Suprapubic skin (tissue), 4 donors: Measurements from ENCODE around the gene ZNHIT2. TPM values are rescaled to one million over a fixed set of nuclear protein-coding genes. Genes with fewer than 3 reads are reported as not detected.

Source experiments
- DNase-seq, 2 donors: peaks; one replicate each; pipeline ENCODE4 v3.0.0-alpha.2; 2019; ENCODE audit warnings: low spot score in 2 of 2
- H3K27ac ChIP-seq: fragments of 200-600 bp; sonication (generic); one replicate; pipeline ENCODE4 v1.5.1; 2019
- H3K27me3 ChIP-seq: fragments of 200-600 bp; sonication (generic); one replicate; pipeline ENCODE4 v1.5.1; 2019
- H3K36me3 ChIP-seq: fragments of 200-600 bp; sonication (generic); one replicate; pipeline ENCODE4 v1.5.1; 2019
- H3K4me1 ChIP-seq: fragments of 200-600 bp; sonication (generic); one replicate; pipeline ENCODE4 v1.5.1; 2019
- H3K4me3 ChIP-seq: fragments of 200-600 bp; sonication (generic); one replicate; pipeline ENCODE4 v1.5.1; 2019; ENCODE audit warnings: mild to moderate bottlenecking
- H3K9me3 ChIP-seq: fragments of 200-600 bp; sonication (generic); one replicate; pipeline ENCODE4 v1.5.1; 2019
- CTCF ChIP-seq, 2 donors: fragments of 200-600 bp in 1 of 2; fragments of 450-650 bp in 1 of 2; sonication (generic) in 1 of 2; IDR thresholded peaks; one replicate each; pipeline ENCODE4 v1.5.1; 2016 to 2019; ENCODE audit warnings: antibody characterized with exemption in 2 of 2, mild to moderate bottlenecking in 1 of 2, moderate library complexity in 1 of 2
- EP300 ChIP-seq: sonication (generic); formaldehyde crosslinking; IDR thresholded peaks from one replicate; pipeline ENCODE4 v1.6.1; 2017; ENCODE audit warnings: antibody characterized with exemption
- POLR2A ChIP-seq, 2 donors: fragments of 450-650 bp; IDR thresholded peaks; one replicate each; pipeline ENCODE4 v1.6.1; 2017; ENCODE audit warnings: antibody characterized with exemption in 2 of 2, mild to moderate bottlenecking in 2 of 2, moderate library complexity in 2 of 2
- POLR2AphosphoS5 ChIP-seq, 3 donors: sonication (generic); formaldehyde crosslinking; IDR thresholded peaks; one replicate each; pipeline ENCODE4 v1.6.1; 2017; ENCODE audit warnings: antibody characterized with exemption in 3 of 3
- WGBS: methylation state at CpG from one replicate; pipeline ENCODE4 v1.1.5; 2018; 5-methylcytosine and 5-hydroxymethylcytosine counted together
- total RNA-seq, 4 donors: library from RNA; depleted of rRNA; stranded (reverse); fragments of >200 nt; gene quantifications; one replicate each; pipeline ENCODE4 v1.1.0, GENCODE V29; 2016

The ZNHIT2 gene
- total RNA-seq, 4 donors from 2014 or later, result 9.0 to 23.3 (median 17.6) TPM

DNA sequence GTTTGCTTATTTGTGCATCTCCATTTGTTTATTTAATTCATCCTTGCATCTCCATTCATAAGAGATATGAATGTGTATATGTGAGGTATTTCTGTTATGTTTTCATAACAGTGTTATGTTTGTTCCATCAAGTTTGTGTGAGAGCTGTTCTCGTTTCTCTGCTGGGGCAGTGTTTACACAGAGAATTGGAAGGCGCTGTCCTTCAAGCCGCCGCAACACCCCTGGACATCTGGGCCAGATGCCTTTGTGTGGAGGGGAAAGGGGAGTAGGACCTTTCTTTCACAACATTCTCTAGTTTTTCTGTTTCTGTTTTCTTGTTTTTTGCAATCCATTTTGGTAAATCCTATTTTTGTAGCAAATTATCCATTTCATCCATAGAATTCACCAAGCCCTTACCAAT lies 12.9 kb downstream of the ZNHIT2 start:
- WGBS, result 82% methylated on average over 4 of the region's 4 CpGs
- Histone ChIP-seq H3K27ac (no peak overlapping the region), H3K36me3 (peaks cover 23% of the 10 kb centered on the region), H3K4me3 (no peak overlapping the region), H3K9me3 (no peaks in the 10 kb centered on the region), H3K27me3 (no peaks in the 10 kb centered on the region), H3K4me1 (peaks cover 44% of the 10 kb centered on the region)
- no peak for TF ChIP-seq POLR2AphosphoS5 (IDR thresholded peaks at IDR 0.05)
- no peak for TF ChIP-seq EP300
- no peak for TF ChIP-seq POLR2A (IDR thresholded peaks at IDR 0.05)
- no peak for DNase-seq

DNA sequence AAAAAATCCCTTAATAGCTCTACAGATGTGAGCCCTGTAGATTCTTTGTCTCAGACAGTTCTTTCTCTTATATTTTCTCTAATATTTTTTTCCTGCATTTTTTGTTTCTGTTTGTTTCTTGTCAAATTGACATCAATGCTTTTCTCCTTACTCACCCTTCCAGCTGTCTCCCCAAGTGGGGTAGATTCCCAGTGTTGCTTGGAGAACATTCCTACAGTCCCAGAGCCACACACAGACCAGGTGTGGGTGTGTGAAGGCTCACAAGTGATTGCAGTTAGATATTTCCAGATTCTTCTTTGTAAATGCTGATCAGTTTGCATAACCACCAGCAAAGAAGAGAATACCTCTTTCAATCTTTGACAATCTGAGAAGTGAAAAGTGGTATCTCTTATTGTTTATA lies 14.0 kb downstream of the ZNHIT2 start:
- no peaks in the 10 kb centered on the region for H3K9me3 ChIP-seq
- peaks cover 12% of the 10 kb centered on the region for H3K36me3 ChIP-seq
- H3K27ac ChIP-seq, result peak overlapping the region; percentile 73
- no peak for TF ChIP-seq CTCF (IDR thresholded peaks at IDR 0.05)
- TF ChIP-seq EP300, result no peak
- no peak for TF ChIP-seq POLR2A (IDR thresholded peaks at IDR 0.05)
- TF ChIP-seq POLR2AphosphoS5 (IDR thresholded peaks at IDR 0.05), result no peak
- no peaks in the 10 kb centered on the region for H3K27me3 ChIP-seq
- no peak for DNase-seq
- no peak overlapping the region for H3K4me3 ChIP-seq
- H3K4me1 ChIP-seq, result peaks cover 38% of the 10 kb centered on the region

DNA sequence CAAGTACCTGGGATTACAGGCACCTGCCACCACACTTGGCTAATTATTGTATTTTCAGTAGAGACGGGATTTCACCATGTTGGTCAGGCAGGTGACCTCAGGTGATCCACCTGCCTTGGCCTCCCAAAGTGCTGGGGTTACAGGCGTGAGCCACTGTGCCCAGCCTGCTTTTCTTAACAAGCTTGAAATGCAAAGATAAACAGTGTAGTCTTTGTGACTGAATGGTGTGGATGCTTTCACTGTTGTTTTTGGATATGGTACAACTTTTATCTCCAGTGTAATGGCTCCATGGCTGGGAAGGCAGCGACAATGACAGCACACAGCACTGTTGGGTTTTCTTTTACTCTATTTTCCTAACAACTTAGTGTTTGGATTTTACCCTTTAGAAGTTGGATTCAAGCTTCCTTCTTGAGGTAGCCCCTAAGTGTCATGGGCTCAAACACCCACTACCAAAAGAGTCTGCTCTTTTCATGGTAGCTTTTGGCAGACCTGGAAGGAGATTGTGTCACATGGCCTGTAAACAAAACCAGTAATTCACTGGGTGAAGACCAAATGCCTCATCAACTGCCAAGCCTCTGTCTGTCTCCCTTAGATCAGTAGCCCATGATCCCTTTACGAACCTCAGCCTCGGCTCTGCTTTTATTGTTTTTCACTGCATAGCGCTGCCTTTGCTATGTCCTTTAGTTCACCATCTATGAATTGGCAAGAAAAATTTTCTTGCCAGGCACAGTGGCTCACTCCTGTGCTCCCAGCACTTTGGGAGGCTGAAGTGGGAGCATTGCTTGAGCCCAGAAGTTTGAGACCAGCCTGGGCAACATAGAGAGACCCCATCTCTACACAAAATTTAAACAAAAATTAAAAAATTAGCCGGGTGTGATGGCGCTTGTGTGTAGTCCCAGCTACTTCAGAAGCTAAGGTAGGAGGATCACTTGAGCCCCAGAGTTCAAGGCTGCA lies 15.1 kb downstream of the ZNHIT2 start:
- Histone ChIP-seq H3K27ac (peak overlapping the region; percentile 73), H3K9me3 (no peaks in the 10 kb centered on the region), H3K4me1 (peaks cover 48% of the 10 kb centered on the region), H3K36me3 (peaks cover 1% of the 10 kb centered on the region), H3K27me3 (no peaks in the 10 kb centered on the region), H3K4me3 (no peak overlapping the region)
- no peak for DNase-seq
- no peak for TF ChIP-seq CTCF (IDR thresholded peaks at IDR 0.05)
- no peak for TF ChIP-seq POLR2A (IDR thresholded peaks at IDR 0.05)
- no peak for TF ChIP-seq EP300
- no peak for TF ChIP-seq POLR2AphosphoS5 (IDR thresholded peaks at IDR 0.05)
- WGBS, result 77% methylated on average over 8 of the region's 8 CpGs

DNA sequence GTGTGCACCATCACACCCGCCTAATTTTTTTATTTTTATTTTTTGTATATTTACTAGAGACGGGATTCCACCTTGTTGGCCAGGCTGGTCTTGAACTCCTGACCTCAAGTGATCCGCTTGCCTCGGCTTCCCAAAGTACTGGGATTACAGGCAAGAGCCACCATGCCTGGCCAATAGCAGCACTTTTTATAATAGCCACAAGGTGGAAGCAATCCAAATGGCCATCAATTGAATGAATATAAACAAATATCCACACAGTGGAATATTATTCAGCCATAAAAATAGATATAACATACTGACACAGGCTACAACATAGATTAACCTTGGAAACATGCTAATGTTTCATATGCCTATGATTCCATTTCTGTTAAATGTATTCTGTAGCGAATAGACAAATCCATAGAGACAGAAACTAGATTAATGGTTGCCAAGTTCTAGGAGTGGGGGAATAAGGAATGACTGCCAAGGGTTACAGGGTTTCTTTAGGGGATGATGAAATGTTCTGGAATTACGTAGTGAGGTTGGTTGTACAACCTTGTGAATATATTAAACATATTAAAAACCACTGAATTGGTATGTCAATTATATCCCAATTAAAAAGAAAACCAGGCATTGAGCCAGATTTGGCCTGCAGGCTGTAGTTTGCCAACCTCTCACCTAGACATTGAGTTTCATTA lies 16.7 kb downstream of the ZNHIT2 start:
- Histone ChIP-seq H3K9me3 (no peaks in the 10 kb centered on the region), H3K4me1 (peaks cover 60% of the 10 kb centered on the region), H3K27ac (peak overlapping the region; percentile 73), H3K27me3 (no peaks in the 10 kb centered on the region), H3K36me3 (no peaks in the 10 kb centered on the region), H3K4me3 (no peak overlapping the region)
- no peak for DNase-seq
- no peak for TF ChIP-seq POLR2AphosphoS5 (IDR thresholded peaks at IDR 0.05)
- TF ChIP-seq POLR2A (IDR thresholded peaks at IDR 0.05), result no peak
- no peak for TF ChIP-seq CTCF (IDR thresholded peaks at IDR 0.05)
- TF ChIP-seq EP300, result no peak
- 72% methylated on average over 6 of the region's 6 CpGs for WGBS

DNA sequence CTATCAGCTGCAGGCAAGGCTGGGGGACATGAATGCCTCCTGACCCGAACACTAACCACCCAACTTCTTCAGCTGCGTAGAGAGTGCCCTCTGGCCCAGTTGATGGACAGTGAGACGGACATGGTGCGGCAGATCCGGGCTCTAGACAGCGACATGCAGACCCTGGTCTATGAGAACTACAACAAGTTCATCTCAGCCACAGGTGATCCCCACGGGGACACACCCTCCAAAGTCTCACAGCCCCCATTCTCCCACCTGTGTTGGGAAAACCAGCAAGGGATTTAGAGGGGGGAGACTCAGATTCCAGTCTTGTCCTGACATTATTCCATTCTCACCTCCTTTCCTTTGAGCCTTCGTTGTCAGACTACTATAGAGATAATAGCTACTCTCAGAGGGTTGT lies 20.6 kb downstream of the ZNHIT2 start:
- peak overlapping the region; percentile 91 for H3K27ac ChIP-seq
- WGBS, result 68% methylated on average over 2 of the region's 8 CpGs
- no peaks in the 10 kb centered on the region for H3K36me3 ChIP-seq
- no peaks in the 10 kb centered on the region for H3K27me3 ChIP-seq
- TF ChIP-seq POLR2A (IDR thresholded peaks at IDR 0.05), result no peak
- no peak for TF ChIP-seq POLR2AphosphoS5 (IDR thresholded peaks at IDR 0.05)
- no peak for TF ChIP-seq CTCF (IDR thresholded peaks at IDR 0.05)
- TF ChIP-seq EP300, result no peak
- peak overlapping the region; percentile 95 for H3K4me3 ChIP-seq
- H3K4me1 ChIP-seq, result peaks cover 38% of the 10 kb centered on the region
- H3K9me3 ChIP-seq, result no peaks in the 10 kb centered on the region
- no peak for DNase-seq
